ENCODE results near the gene CDC20B.
"Not testable (repeated sequence)": the region's sequence is repeated elsewhere in the genome, so short reads cannot be mapped to it uniquely, and the experiment has no call there.

CDC20B gene

DNA sequence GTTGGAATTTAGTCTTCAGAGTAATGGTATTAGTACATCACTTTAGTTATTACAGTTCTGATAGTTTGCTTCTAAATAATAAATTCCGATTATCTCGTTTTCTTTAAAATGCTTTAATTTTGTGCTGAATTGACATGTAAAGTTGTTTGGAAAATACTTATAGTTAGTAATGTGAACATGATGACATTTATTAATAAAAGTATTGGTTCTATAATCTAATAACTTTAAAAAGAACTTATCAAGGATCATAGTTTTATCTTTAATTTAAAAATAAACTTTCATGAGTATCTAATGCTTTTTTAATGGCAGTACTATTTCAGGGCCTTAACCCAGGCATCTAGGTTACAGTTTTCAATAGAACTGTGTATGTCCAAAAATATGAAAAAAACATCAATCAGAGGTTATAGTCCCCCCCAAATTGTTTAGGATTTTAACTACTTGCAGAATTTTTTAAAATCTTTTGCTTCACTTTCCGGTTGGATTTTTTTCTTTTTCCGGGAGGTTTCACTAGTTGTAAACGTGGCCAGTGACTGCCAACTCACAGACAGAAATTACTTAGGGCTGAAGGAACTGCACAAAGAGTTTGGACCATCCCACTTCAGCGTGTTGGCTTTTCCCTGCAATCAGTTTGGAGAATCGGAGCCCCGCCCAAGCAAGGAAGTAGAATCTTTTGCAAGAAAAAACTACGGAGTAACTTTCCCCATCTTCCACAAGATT, 12.3 kb downstream of the CDC20B start:
- DNase-seq = no peak

GRCh38 chr5:55159763-55160492, 13.0 kb downstream of the CDC20B start, which contains the start of gene GPX8:
Gene GPX8, plus strand, starts transcription at chr5:55160171. Its CDS starts 22 bp downstream, at chr5:55160193.
- DNase-seq = no peak

DNA sequence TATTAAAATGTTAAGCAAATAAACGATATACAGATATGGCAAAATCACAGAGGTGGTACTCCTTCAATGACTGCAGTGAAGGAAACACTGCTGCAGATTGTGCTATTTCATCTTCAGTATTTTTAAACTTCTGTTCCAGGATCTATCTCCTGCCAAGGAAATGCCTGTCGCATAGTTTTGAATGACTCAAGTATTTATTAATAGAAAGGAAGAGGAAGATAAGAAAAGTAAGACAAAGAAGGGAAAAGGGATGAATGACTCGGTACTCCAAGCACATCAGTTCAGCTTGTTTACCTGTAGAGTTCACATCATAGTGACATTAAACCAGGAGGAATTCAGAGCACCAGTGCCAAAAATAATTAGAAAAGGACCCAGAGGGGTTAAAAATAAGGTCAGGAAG, 18.1 kb downstream of the CDC20B start:
- no peak for DNase-seq

DNA sequence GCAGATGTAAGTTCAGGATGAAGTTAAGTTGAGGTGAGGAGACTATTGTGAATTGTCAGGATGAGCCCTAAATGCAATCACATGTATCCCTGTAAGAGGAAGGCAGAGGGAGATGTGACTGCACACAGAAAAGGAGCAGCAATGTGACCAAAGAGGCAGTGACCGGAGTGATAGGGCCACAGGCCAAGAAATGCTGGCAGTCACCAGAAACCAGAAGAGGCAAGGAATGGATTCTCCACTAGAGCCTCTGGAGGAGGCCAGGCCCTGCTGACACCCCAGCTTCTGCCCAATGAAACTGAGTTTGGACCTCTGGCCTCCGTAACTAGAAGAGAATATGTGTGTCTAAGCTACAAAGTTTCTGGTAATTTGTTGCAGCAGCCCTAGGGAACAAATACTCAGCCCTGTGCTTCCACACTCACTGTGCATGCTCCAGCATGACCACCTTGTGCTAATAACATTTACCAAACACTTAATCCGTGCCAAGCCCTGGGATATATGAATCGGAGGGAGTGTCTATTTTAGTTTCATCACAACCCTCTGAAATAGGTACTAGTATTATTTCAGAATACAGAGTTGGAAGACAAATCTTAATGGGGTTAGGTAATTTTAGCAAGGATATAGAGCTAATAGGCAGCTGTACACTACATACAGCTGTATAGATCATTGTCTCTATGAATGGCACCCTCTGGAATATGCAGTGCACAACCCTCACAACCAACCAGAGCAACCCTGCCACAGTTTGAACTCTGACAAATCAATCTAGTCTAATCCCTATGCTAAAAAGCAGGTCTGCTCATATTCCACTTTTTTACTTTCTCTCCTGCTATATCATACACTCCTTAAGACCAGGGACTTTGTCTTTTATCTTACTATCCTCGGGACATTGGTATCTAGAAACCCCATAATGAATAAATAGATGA, 20.8 kb downstream of the CDC20B start:
- no peak for DNase-seq

- no peak for DNase-seq
These were observed 23.6 kb downstream of the CDC20B start for GRCh38 chr5:55149308-55149795.

DNA sequence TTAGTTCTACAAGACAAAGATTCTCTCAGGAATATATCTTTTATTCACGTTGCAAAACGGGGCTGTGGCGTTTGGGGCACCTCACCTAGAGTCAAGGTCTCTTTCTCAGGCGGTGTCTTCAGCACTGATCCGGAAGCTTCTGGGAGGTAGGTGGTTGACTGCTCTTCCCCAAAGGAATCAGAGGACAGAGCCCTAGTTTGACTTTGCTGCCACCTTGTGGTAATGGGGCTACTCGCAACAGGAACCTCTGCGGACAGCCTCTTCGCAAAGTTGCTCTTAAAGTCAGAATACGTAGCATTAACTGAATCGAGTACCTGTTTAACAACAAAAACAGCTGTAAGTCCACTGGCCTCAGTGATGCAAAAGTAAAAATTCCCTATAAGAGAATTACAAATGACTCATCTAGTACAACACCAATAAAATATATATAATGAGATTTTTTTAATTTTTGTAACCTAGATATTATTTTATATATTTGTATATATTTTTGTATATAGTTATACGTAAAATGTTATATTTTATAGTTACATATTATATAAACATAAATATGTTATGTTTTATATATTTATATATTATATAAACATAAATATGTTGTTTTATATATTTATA, 26.3 kb downstream of the CDC20B start:
- DNase-seq = peak; percentile 80

DNA sequence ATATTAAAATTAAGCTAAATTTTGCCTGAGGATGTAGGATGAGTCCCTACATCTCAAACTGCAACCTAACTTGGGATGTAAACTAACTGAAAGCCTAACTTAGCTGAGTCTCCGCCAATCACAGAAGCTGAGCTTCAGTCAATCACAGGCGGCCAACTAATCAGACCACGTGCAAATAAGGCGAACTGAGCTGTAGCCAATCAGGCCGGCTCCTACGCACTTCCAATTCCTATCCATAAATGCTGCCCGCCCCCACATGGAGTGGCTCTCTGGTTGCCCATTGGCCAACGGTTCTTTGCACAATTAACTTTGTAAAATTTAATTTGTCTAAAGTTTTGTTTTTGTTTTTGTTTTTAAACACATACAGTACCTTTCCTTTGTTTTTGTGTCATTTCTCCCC, 26.9 kb downstream of the CDC20B start:
- DNase-seq = no peak

DNA sequence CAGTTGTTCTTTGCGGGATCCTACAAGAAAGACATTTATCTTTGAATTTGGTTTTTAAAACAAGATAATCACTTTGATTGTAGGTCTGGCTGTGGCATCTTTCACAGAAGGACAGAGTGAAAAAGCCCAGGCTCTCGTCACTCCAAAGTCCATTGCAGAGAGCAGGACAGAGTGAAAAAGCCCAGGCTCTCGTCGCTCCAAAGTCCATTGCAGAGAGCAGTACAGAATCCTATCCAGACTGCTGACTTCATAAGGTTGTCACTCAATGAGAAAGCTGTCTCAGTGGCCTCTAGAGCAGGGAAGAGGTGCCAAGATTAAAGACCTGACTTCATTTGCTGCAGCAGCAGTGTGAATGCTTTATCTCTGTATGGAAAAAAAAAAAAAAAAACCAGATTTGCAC, 29.4 kb downstream of the CDC20B start:
- DNase-seq = no peak

GRCh38 chr5:55141945-55142690, 30.9 kb downstream of the CDC20B start:
- DNase-seq = no peak

- DNase-seq = no peak
These were observed 31.9 kb downstream of the CDC20B start for GRCh38 chr5:55140908-55141665.

DNA sequence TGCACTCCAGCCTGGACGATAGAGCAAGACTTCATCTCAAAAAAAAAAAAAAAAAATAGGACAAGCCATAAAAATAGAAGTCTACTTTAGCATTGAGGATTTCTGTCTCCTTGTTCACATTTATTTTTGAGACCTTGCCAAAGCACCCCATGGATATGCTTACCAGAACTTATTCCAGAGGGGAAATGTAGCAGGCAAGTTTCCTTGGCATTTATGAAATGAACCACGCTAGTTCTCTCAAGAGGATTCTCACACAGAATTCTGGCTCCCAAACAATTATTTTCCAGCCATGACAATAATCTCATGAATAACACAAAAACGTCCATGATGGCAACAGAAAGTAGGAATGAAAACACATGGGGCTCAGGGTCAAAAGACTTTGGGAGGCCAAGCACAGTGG, 36.5 kb downstream of the CDC20B start:
- no peak for DNase-seq

GRCh38 chr5:55134053-55134722, 38.8 kb downstream of the CDC20B start:
- DNase-seq = no peak

- no peak for DNase-seq
These were observed 49.6 kb downstream of the CDC20B start for GRCh38 chr5:55123365-55123764.

- DNase-seq = no peak
These were observed 58.9 kb downstream of the CDC20B start for GRCh38 chr5:55114061-55114460.

- no peak for DNase-seq
These were observed 59.6 kb downstream of the CDC20B start for GRCh38 chr5:55113327-55113726.

DNA sequence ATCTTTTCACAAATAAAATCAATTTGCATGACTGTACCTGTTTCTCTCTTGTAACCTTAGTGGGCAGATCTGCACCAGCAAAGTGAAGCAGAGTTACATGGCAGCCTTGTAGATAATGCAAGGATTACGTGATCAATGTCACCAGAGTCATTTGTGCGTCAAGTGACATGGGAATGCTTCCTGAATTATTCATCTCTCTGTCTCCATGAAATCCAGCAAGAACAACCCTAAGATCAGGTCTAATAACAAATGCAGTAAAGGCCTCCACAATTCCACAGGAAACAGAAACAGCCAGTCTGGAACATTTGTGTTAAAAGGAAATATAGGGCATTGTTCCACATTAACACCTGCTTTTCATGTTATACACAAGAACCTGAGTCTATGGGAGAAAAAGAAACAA, 62.8 kb downstream of the CDC20B start:
- DNase-seq = no peak

GRCh38 chr5:55108661-55109060, 64.3 kb downstream of the CDC20B start:
- no peak for DNase-seq

DNA sequence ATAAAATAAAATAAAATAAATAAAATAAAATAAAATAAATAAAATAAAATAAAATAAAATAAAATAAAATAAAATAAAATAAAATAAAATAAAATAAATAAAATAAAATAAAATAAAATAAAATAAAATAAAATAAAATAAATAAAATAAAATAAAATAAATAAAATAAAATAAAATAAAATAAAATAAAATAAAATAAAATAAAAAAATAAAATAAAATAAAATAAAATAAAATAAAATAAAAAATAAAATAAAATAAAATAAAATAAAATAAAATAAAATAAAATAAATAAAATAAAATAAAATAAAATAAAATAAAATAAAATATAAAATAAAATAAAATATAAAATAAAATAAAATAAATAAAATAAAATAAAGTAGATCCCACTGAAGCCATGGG, 67.0 kb downstream of the CDC20B start:
- not testable (repeated sequence) for DNase-seq

DNA sequence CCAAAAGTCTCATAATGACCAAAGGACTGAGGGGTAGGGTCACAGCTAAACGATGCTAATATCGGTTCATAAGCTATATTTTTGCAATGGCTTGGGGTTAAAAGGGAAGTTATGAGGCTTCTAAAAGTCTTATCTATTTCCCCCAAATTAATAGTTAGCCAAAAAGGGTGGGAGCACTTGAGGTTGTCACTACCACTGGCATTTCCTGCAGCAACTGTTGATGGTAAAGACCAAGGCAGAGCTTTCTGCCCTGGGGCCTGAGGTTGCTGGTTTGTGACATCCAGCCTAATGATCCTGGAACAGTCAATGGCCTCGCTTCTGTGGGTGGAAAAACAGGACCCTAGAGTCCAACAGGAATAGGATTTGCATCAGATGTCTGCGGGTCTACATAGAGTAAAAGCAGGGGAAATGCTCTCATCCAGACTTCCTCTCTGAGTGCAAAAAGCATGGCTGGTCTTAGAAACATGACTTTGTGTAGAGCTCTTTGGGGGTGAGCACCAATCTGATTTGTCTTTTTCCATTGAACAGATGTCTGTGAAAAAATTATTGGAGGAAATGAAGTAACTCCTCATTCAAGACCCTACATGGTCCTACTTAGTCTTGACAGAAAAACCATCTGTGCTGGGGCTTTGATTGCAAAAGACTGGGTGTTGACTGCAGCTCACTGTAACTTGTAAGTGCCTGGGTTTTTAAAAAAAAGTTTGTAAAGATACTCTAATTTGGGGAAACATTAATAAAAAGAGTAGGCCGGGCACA, 67.9 kb downstream of the CDC20B start:
- no peak for DNase-seq

All from CD4-positive, alpha-beta T cell treated with Interleukin-15 for 1 hour (primary cell).